GM04504 (cell line): ENCODE measurements around the gene KRT14.
"Not testable (repeated sequence)": the region's sequence is repeated elsewhere in the genome, so short reads cannot be mapped to it uniquely, and the experiment has no call there.

ENCODE experiments used
- DNase-seq: peaks from one replicate; pipeline ENCODE4 v3.0.0-alpha.2; 2012; ENCODE audit warnings: low read depth

The KRT14 gene

GRCh38 chr17:41576740-41577139 lies 10.0 kb downstream of the KRT14 start:
- DNase-seq, result not testable (repeated sequence)

- no peak for DNase-seq
These were observed 11.4 kb downstream of the KRT14 start for GRCh38 chr17:41575336-41575735.

GRCh38 chr17:41571561-41572434 lies 14.9 kb downstream of the KRT14 start, which contains the start of gene KRT9:
Gene KRT9 (minus strand): TSS chr17:41572059. CDS start chr17:41571992, 67 bp downstream.
- no peak for DNase-seq

GRCh38 chr17:41567317-41567716 lies 19.4 kb downstream of the KRT14 start:
- DNase-seq, result no peak

GRCh38 chr17:41565338-41565737 lies 21.4 kb downstream of the KRT14 start:
- DNase-seq, result no peak

GRCh38 chr17:41563607-41564170 lies 23.0 kb downstream of the KRT14 start:
- no peak for DNase-seq

GRCh38 chr17:41561554-41561953 lies 25.1 kb downstream of the KRT14 start:
- DNase-seq, result no peak

GRCh38 chr17:41559548-41559947 lies 27.1 kb downstream of the KRT14 start:
- no peak for DNase-seq

- no peak for DNase-seq
These were observed 29.8 kb downstream of the KRT14 start for GRCh38 chr17:41556931-41557330.

GRCh38 chr17:41556306-41556705 lies 30.4 kb downstream of the KRT14 start:
- DNase-seq, result no peak

- no peak for DNase-seq
These were observed 31.4 kb downstream of the KRT14 start for GRCh38 chr17:41555105-41555887.

- no peak for DNase-seq
These were observed 32.6 kb downstream of the KRT14 start for GRCh38 chr17:41553987-41554680.

- DNase-seq, result no peak
These were observed 33.5 kb downstream of the KRT14 start for GRCh38 chr17:41553176-41553575.

GRCh38 chr17:41552455-41552854 lies 34.2 kb downstream of the KRT14 start:
- DNase-seq, result no peak

- DNase-seq, result no peak
These were observed 35.3 kb downstream of the KRT14 start for GRCh38 chr17:41551365-41551764.

GRCh38 chr17:41549596-41550039 lies 37.1 kb downstream of the KRT14 start:
- no peak for DNase-seq

GRCh38 chr17:41548844-41549595 lies 37.7 kb downstream of the KRT14 start:
- DNase-seq, result peak; percentile 67

- peak; percentile 95 for DNase-seq
These were observed 38.5 kb downstream of the KRT14 start for GRCh38 chr17:41547921-41548843.

GRCh38 chr17:41547378-41547841 lies 39.3 kb downstream of the KRT14 start:
- DNase-seq, result no peak

GRCh38 chr17:41546819-41547218 lies 39.9 kb downstream of the KRT14 start:
- DNase-seq, result no peak
